Common myeloid progenitor, CD34-positive (primary cell): ENCODE results near the gene SLC35D3.
A peak's percentile ranks its signal among the peaks of the same experiment; 100 is the strongest.
"Not testable (repeated sequence)": the region's sequence is repeated elsewhere in the genome, so short reads cannot be mapped to it uniquely, and the experiment has no call there.

Source experiments
- CTCF ChIA-PET: fragments of 350-600 bp; sonication (Branson Sonifier 250); formaldehyde crosslinking; loops from one replicate; lab custom pipeline; 2021; ENCODE audit warnings: antibody characterized with exemption; lab: Charles Lee
- POLR2A ChIA-PET: fragments of 350-600 bp; sonication (Branson Sonifier 250); formaldehyde crosslinking; loops from one replicate; lab custom pipeline; 2021; ENCODE audit warnings: antibody characterized with exemption; lab: Charles Lee
- DNase-seq, 3 donors: peaks; one replicate each; pipeline versions ENCODE4 v3.0.0 to v3.0.0-alpha.2; 2013
- H3K27ac ChIP-seq, 2 experiments: 1 replicate in 1 of 2; 2 replicates in 1 of 2; pipeline ENCODE4 v1.7.0; 2013; ENCODE audit warnings: inconsistent platforms in 2 of 2, low read length in 2 of 2, mild to moderate bottlenecking in 2 of 2, low read depth in 1 of 2, moderate library complexity in 1 of 2; ENCODE audit not compliant: severe bottlenecking in 2 of 2, insufficient read depth in 1 of 2, poor library complexity in 1 of 2
- H3K27me3 ChIP-seq, 5 experiments: replicated peaks in 2 of 5; 1 replicate in 3 of 5; 2 replicates in 2 of 5; pipeline versions ENCODE4 v1.6.1 to v1.7.0; 2013; ENCODE audit warnings: low read length in 4 of 5, mild to moderate bottlenecking in 2 of 5, moderate library complexity in 2 of 5, inconsistent platforms in 1 of 5; ENCODE audit not compliant: insufficient read depth in 5 of 5, control insufficient read depth in 4 of 5
- H3K36me3 ChIP-seq, 4 experiments: 1 replicate in 2 of 4; 2 replicates in 2 of 4; pipeline versions ENCODE4 v1.6.1 to v1.7.0; 2013; ENCODE audit warnings: low read length in 3 of 4, control low read depth in 1 of 4, mild to moderate bottlenecking in 1 of 4; ENCODE audit not compliant: control insufficient read depth in 4 of 4, insufficient read depth in 4 of 4
- H3K4me1 ChIP-seq, 4 experiments: 1 replicate in 3 of 4; 2 replicates in 1 of 4; pipeline versions ENCODE4 v1.6.1 to v1.7.1; 2013; ENCODE audit warnings: low read length in 3 of 4, mild to moderate bottlenecking in 3 of 4, control low read depth in 1 of 4, inconsistent platforms in 1 of 4, moderate library complexity in 1 of 4; ENCODE audit not compliant: control insufficient read depth in 4 of 4, insufficient read depth in 4 of 4; ENCODE audit errors: control extremely low read depth in 1 of 4
- H3K4me3 ChIP-seq, 7 experiments: 1 replicate in 4 of 7; 2 replicates in 3 of 7; pipeline versions ENCODE4 v1.5.1 to v1.7.0; 2013; ENCODE audit warnings: mild to moderate bottlenecking in 7 of 7, low read length in 6 of 7, moderate library complexity in 6 of 7, inconsistent platforms in 2 of 7, low read depth in 2 of 7, control low read depth in 1 of 7; ENCODE audit not compliant: insufficient read depth in 4 of 7, control insufficient read depth in 1 of 7; ENCODE audit errors: extremely low read depth in 1 of 7
- H3K9me3 ChIP-seq, 5 experiments: 1 replicate in 4 of 5; 2 replicates in 1 of 5; pipeline versions ENCODE4 v1.6.1 to v1.7.1; 2013; ENCODE audit warnings: low read length in 4 of 5, mild to moderate bottlenecking in 2 of 5, inconsistent platforms in 1 of 5, low read depth in 1 of 5, moderate library complexity in 1 of 5; ENCODE audit not compliant: control insufficient read depth in 4 of 5, insufficient read depth in 2 of 5; ENCODE audit errors: control extremely low read depth in 1 of 5
- WGBS: methylation state at CpG from one replicate; pipeline ENCODE4 v1.1.5; 2013; ENCODE audit not compliant: insufficient coverage; 5-methylcytosine and 5-hydroxymethylcytosine counted together

The SLC35D3 gene

GRCh38 chr6:136901212-136901784, 20.8 kb upstream of the SLC35D3 start:
- DNase-seq, result no peak
- Histone ChIP-seq H3K9me3 (peaks cover 0 to 4% (median 0%) of the 10 kb centered on the region in 5 experiments), H3K27me3 (no peaks in the 10 kb centered on the region), H3K27ac (no peak overlapping the region), H3K36me3 (peaks cover 8 to 26% (median 17%) of the 10 kb centered on the region in 4 experiments), H3K4me1 (peaks cover 0 to 3% (median 0%) of the 10 kb centered on the region in 4 experiments), H3K4me3 (no peak overlapping the region)
- ChIA-PET CTCF (interaction anchor here (1.3 kb wide), 1 partner anchor 15 kb away, joined by 3 read pairs; no protein-coding TSS in a partner anchor), POLR2A (no interaction called here)
- WGBS, result 100% methylated on average over 5 of the region's 5 CpGs

GRCh38 chr6:136904477-136904876, 17.6 kb upstream of the SLC35D3 start:
- not testable (repeated sequence) for H3K9me3 ChIP-seq, H3K4me3 ChIP-seq, H3K27ac ChIP-seq, H3K27me3 ChIP-seq, DNase-seq, H3K4me1 ChIP-seq
- 88% methylated on average over 2 of the region's 3 CpGs for WGBS
- CTCF ChIA-PET, result interaction anchor here (0.7 to 1.2 kb wide), 2 partner anchors 9 to 164 kb away, joined by 3 to 5 read pairs; no protein-coding TSS in a partner anchor
- H3K36me3 ChIP-seq, result peaks cover 8 to 20% (median 13%) of the 10 kb centered on the region in 4 experiments
- POLR2A ChIA-PET, result interaction anchor here (0.6 to 0.7 kb wide), 2 partner anchors 59 to 103 kb away, joined by 3 to 4 read pairs; no protein-coding TSS in a partner anchor

- no peak for DNase-seq
- no peak overlapping the region for H3K27ac ChIP-seq
- 86% methylated on average over 1 of the region's 1 CpG for WGBS
- H3K4me3 ChIP-seq, result no peak overlapping the region
- no peaks in the 10 kb centered on the region for H3K9me3 ChIP-seq
- peaks cover 0 to 19% (median 8%) of the 10 kb centered on the region in 5 experiments for H3K27me3 ChIP-seq
- peaks cover 0 to 14% (median 6%) of the 10 kb centered on the region in 4 experiments for H3K36me3 ChIP-seq
- ChIA-PET POLR2A (no interaction called here), CTCF (interaction anchor here (0.9 kb wide), 1 partner anchor 10 kb away, joined by 3 read pairs; no protein-coding TSS in a partner anchor)
- peaks cover 0 to 3% (median 1%) of the 10 kb centered on the region in 4 experiments for H3K4me1 ChIP-seq
These were observed 7.2 kb upstream of the SLC35D3 start for GRCh38 chr6:136914947-136915346.

GRCh38 chr6:136918706-136919105, 3.4 kb upstream of the SLC35D3 start:
- H3K36me3 ChIP-seq, result peaks cover 0 to 8% (median 6%) of the 10 kb centered on the region in 4 experiments

GRCh38 chr6:136920216-136920615, 1.9 kb upstream of the SLC35D3 start:
- 10% methylated on average over 6 of the region's 6 CpGs for whole genome bisulfite sequencing
- peaks cover 9 to 67% (median 32%) of the 10 kb centered on the region in 5 experiments for H3K27me3 ChIP-seq
- peaks cover 0 to 4% (median 2%) of the 10 kb centered on the region in 4 experiments for H3K36me3 ChIP-seq
- peak overlapping the region in 4 of 7 experiments; percentile 57 to 74 (median 68) for H3K4me3 ChIP-seq
- DNase-seq, result peak in 1 of 3 donors; percentile 17
- ChIA-PET CTCF (interaction anchor here (1.2 to 1.8 kb wide), 3 partner anchors 18 to 276 kb away, joined by 3 to 6 read pairs (median 4); no protein-coding TSS in a partner anchor), POLR2A (interaction anchor here (0.9 kb wide), 1 partner anchor 196 kb away, joined by 3 read pairs; no protein-coding TSS in a partner anchor)
- H3K27ac ChIP-seq, result no peak overlapping the region
- H3K9me3 ChIP-seq, result no peaks in the 10 kb centered on the region
- H3K4me1 ChIP-seq, result peaks cover 5 to 40% (median 38%) of the 10 kb centered on the region in 4 experiments

More at GRCh38 chr6:136918706-136919105, 3.4 kb upstream of the SLC35D3 start:
- Histone ChIP-seq H3K4me3 (no peak overlapping the region), H3K4me1 (peaks cover 5 to 38% (median 36%) of the 10 kb centered on the region in 4 experiments), H3K9me3 (no peaks in the 10 kb centered on the region), H3K27ac (no peak overlapping the region), H3K27me3 (peaks cover 6 to 54% (median 23%) of the 10 kb centered on the region in 5 experiments)
- WGBS, result 100% methylated on average over 2 of the region's 3 CpGs
- ChIA-PET POLR2A (no interaction called here), CTCF (interaction anchor here (1.2 to 1.8 kb wide), 3 partner anchors 20 to 73 kb away, joined by 3 to 6 read pairs (median 4); no protein-coding TSS in a partner anchor)
- no peak for DNase-seq

- H3K36me3 ChIP-seq, result peaks cover 0 to 4% (median under 1%) of the 10 kb centered on the region in 4 experiments
- H3K9me3 ChIP-seq, result no peaks in the 10 kb centered on the region
- H3K27me3 ChIP-seq, result peaks cover 11 to 72% (median 32%) of the 10 kb centered on the region in 5 experiments
- POLR2A ChIA-PET, result no interaction called here
- CTCF ChIA-PET, result interaction anchor here (1.8 kb wide), 2 partner anchors 75 to 123 kb away, joined by 5 to 6 read pairs; no protein-coding TSS in a partner anchor
- whole genome bisulfite sequencing, result under 1% methylated on average over 33 of the region's 37 CpGs
- H3K27ac ChIP-seq, result no peak overlapping the region
- H3K4me1 ChIP-seq, result peaks cover 5 to 40% (median 38%) of the 10 kb centered on the region in 4 experiments
- peak overlapping the region; percentile 17 to 74 (median 57) for H3K4me3 ChIP-seq
- DNase-seq, result peak; percentile 18 to 68 (median 56)
These were observed 1.3 kb upstream of the SLC35D3 start for GRCh38 chr6:136920671-136921380.
